CD4-positive, alpha-beta T cell treated with Interleukin-15 for 1 hour (primary cell): ENCODE measurements around the gene ST8SIA3.
"Not testable (repeated sequence)": the region's sequence is repeated elsewhere in the genome, so short reads cannot be mapped to it uniquely, and the experiment has no call there.

Experiments
- DNase-seq: peaks from one replicate; pipeline ENCODE4 v3.0.0-alpha.2; 2020

Gene ST8SIA3

DNA sequence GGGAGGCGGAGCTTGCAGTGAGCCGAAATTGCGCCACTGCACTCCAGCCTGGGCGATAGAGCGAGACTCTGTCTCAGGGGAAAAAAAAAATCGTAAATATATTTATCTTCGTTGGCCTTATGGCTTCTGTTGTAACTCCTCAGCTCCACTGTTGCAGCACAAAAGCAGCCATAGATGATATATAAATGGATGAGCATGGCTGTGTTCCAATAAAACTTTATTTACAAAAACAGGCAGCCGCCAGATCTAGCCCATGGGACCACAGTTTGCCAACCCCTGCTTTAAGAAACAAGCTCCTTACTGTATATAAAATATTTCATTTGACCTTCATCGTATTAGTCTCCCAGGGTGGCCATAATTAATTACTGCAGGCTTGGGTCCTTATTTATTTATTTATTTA, 20.1 kb downstream of the ST8SIA3 start:
- DNase-seq: no peak

DNA sequence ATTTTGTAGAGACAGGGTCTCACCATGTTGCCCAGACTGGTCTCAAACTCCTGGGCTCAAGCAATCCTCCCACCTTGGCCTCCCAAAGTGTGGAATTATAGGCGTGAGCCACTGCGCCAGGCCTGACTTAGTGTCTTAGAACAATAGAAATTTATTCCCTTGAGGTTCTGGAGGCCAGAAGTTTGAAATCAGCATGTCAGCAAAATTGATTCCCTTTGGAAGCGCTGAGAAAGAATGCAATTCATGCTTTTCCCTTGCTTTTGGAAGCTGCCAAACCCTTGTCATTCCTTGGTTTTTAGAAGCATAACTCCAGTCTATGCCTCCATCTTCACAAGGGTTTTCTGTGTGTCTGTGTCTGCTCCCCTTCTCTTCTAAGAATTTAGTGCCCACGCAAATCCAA, 20.7 kb downstream of the ST8SIA3 start:
- no peak for DNase-seq

DNA sequence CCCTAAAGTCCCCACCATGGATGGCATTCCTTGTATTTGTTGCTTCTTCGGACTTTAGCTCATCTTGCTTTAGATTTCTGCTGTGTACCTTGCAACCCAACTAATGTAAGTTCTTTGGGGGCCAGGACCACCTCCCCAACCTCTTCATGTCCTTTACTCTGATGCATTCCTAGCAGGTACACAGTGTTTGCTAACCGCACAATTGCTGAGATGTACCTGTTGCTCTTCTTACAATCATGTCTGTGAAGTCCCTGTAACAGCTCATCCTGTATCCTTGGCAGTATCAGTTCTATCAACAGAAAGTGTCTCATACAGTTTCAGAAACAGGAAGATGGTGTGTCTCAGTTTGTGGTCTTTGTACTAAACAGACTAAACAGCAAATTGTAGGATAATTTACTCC, 24.1 kb downstream of the ST8SIA3 start:
- DNase-seq: no peak

DNA sequence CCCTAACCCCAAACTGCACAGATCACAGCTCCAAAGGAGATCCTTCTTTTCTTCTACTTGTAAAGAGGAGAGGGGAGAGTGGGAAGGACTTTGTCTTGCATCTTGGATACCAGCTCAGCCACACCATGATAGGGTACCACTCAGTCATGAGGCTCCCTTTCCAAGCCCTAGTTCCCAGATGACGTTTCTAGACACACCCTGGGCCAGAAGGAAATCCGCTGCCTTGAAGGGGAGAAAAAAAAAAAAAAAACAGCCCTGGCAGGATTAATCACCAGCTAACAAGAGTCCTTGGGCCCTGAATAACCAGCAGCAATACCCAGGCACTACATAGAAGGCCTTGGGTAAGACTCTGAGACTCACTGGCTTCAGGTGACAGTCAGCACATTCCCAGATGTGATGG, 36.9 kb downstream of the ST8SIA3 start:
- no peak for DNase-seq

DNA sequence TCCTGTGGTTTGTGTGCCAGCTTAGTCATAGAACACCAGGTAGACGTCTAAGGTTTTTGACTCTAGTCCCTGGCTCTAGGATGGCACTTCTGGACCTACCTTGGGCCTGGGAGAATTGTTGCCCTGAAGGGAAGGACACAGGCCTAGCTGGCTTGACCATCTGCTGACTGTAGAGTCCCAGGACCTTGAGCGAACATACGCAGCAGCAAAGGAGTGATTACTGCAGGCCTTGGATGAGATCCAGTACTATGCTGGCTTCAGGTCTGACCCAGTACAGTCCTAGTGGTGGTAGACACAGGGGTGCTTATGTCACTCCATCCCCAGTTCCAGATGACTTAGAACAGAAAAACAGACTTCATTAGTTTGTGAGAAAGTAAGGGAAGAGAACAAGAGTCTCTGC, 37.7 kb downstream of the ST8SIA3 start:
- no peak for DNase-seq

DNA sequence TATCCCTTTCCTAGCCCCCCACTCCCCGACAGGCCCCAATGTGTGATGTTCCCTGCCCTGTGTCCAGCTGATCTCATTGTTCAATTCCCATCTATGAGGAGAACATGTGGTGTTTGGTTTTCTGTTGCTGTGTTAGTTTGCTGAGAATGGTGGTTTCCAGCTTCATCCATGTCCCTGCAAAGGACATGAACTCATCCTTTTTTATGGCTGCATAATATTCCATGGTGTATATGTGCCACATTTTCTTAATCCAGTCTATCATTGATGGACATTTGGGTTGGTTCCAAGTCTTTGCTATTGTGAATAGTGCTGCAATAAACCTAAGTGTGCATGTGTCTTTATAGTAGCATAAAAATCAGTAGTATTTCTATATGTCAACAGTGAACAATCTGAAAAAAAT, 42.4 kb downstream of the ST8SIA3 start:
- DNase-seq: not testable (repeated sequence)

DNA sequence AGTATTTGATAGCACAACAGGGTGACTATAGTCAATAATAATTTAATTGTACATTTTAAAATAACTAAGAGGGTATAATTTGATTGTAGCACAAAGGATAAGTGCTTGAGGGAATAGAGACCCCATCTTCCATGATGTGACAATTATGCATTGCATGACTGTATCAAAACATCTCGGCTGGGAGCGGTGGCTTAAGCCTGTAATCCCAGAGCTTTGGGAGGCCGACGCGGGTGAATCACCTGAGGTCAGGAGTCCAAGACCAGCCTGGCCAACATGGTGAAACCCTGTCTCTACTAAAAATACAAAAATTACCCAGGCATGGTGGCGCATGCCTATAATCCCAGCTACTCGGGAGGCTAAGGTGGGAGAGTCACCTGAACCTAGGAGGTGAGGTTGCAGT, 44.5 kb downstream of the ST8SIA3 start:
- not testable (repeated sequence) for DNase-seq

DNA sequence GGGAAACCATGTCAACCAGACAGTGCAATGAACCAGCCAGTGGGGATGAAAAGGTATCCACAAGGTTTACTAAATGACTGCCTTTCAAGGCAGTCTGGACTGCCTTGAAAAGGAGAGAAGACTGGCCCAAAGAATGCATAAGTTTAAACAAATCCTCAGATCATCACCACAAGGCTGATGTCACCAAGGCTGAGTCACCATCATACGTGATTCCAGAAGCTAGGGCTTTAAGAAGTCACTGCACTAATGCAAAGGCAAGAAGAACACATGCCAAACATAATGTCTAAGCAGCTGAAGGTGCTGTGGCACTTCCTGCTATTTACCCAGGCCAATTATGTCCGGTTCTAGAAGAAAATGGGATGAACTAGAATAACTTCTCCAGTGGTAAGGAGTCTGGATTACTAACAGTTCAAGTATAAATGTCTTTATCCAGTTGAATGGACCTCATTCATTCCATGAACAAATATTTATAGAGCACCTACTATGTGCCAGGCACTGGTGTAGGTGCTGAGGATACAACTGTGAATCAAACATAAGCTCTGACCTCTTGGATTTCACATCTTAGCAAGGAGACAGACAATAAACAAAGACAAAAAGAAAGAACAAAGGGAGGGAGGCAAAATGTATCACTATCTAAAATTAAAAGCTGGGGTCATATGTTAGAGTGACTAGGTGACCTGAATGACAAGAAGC, 45.2 kb downstream of the ST8SIA3 start:
- no peak for DNase-seq

DNA sequence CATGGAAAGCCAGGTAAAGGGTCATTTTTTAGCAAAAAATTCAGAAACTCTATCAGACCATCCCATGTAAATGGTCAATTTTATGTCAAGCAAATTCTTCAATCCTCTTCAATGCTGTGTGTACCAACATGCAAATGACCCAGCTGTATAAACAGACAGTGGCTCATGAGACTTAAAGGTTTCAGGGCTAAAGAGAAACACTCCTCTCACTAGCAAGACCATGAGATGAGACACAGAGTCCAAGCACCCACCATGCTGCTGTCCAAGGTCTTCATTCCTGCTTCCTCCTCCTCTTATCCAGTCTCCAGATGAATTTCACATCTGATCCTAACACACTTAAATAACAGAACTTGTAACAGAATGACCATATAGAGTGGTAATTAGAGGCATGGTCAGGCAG, 52.0 kb downstream of the ST8SIA3 start:
- no peak for DNase-seq

DNA sequence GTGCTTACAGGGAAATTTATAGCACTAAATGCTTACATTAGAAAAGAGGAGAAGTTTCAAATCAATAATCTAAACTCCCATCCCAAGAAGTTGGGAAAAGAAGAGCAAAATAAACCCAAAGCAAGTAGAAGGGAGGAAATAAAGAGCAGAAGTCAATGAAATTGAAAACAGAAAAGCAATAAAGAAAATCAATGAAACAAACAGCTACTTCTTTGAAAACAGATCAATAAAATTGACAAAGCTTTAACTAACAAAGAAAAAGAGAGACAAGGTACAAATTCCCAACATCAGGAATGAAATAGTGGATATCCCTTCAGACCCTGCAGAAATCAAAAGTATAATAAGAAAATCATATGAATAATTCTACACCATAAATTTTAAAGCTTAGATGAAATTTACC, 57.3 kb downstream of the ST8SIA3 start:
- no peak for DNase-seq

DNA sequence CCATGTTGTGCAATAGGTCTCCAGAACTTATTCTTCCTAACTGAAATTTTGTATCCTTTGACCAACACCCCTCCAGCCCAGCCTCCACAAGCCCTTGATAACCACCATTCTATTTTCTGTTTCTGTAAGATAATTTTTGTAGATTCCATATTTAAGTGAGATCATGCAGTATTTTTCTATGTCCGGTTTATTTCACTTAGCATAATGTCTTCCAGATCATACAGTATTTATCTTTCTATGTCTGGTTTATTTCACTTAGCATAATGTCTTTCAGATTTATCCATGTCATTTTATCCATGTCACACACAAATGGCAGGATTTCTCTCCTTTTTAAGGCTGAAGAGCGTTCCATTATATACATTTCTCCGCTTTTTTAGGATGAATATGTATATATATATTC, 58.4 kb downstream of the ST8SIA3 start:
- DNase-seq: no peak

DNA sequence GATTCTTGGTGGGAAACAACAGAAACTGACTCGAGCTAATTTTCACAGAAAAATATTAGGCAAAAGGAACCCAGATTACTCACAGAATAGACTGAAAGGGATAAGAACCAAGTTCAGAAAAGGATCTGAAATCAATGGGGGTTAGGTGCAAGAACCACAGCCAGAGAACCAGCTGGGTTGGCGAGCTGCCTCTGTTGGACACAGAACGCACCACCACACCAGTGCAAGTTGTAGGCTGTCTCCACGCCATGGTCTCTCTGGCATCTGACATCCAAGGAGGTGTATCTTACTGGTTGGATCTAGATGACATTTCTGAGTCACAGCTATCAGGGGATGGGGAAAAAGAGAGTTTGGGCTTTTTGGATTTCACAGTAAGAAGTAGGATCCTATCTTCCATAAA, 64.2 kb downstream of the ST8SIA3 start:
- DNase-seq: no peak
